GM19351 (cell line): Measurements from ENCODE around the gene PFKP.
A peak's percentile ranks its signal among the peaks of the same experiment; 100 is the strongest.

Experiments used
- ATAC-seq: cut with Tn5 transposase; IDR thresholded peaks from one replicate; pipeline ENCODE4 v1.9.1; 2021; ENCODE audit warnings: mild to moderate bottlenecking, moderate library complexity; ENCODE audit not compliant: unreplicated experiment

Gene PFKP

DNA sequence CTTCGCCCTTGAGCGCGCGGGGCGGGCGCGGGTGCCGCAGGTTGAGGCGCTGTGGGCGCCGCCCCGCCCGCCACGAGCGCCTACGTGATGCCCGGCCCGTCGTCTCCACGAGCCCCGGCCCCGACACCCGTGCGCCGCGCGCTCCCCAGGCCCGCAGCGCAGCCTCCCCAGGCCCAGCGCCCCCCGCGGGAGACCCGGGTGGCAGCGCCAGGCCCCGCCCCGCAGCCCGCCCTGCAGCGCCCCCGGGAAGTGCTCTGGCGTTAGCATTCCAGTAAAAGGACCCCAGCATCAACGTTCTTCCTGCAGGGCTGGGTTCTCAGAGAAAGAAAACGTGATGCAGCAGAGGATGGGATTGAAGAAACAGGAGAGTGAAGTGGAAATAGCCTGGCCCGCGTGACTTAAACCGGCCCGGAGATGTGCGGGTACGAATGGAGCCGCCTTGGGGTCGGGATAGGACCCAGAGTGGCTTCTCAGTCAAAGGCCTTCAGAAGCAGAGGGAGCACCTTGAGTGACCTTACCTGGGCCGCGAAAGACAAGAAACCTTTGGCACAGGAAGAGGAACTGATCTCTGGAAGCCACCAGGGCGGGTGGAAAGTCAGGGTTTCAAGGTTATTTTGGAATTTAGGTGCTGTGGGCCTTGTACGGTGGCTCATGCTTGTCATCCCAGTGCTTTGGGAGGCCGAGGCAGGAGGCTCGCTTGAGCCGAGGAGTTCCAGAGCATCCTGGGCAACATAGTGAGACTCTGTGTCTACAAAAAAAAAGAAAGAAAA, 1.8 kb downstream of the PFKP start:
- peak; percentile 29 for ATAC-seq

- no peak for ATAC-seq
These were observed 2.5 kb downstream of the PFKP start for GRCh38 chr10:3069876-3070275.

DNA sequence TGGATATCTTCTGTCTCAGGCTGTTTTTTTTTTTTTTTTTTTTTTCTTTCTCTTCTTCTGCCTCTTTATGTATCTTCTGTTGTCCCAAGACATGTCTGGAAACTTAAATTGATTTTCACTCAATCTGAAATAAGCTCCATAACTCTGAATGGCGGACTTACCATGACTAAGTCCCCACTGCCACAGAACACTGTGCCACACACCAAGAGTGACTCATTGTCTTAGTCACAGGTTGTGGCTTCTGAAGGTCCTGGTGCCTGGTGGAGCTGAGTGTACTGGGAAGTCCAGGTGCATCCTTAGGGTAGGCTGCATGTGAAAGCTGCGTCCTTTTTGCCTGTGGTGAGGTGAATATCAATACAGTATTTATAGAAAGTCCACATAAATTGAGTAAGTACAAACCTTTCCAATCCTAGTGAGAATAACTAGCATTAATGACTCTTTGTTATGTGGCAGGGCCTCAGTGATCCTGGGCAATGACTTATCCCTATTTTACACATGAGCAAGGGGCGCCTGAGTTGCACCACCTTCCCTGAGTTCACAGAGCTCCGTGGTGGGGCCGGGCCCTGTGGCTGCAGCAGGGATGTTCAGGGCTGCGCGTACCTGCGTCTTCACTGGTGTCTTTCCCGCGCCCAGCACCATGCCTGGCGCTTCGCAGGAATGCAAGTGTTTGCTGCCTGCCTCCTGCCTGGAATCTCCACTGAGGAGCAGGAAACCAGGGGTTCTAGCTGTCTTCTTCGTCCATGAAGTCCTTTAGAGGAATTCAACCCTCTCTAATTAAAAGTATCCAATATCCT, 4.3 kb downstream of the PFKP start:
- no peak for ATAC-seq

DNA sequence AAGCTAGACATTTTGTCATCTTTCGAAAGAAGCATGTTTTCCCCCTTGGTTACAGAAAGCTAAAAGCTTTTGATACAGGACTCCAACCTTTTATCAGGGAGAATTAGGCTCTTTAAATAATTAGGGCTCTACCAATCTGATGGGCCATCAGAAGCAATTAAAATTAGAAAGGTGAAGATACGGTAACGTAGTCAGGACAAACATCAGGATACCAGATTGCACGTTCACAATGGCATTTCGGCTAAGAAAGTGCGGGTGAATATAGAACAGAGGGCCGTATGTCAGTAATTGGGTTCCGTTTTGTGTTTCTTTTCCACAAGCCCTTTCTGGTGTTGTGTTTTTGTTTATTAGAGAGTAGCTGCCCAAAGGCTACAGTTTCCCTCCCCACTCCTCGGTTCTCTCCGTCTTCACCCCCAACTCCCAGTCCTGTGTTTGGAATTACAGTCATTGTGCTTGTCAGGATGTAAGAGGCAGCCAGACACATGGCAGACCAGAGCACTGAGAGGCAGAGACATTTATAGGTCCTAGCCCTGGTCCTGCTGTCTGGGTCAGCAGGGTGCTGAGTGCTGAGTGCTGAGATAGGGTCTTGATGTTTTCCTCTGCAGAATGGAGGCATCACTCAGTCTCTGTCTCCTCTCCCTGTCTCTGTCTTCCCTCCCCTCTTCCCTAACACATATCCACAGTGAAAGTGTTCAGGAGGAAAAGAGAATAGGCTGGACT, 5.5 kb downstream of the PFKP start:
- ATAC-seq: no peak

DNA sequence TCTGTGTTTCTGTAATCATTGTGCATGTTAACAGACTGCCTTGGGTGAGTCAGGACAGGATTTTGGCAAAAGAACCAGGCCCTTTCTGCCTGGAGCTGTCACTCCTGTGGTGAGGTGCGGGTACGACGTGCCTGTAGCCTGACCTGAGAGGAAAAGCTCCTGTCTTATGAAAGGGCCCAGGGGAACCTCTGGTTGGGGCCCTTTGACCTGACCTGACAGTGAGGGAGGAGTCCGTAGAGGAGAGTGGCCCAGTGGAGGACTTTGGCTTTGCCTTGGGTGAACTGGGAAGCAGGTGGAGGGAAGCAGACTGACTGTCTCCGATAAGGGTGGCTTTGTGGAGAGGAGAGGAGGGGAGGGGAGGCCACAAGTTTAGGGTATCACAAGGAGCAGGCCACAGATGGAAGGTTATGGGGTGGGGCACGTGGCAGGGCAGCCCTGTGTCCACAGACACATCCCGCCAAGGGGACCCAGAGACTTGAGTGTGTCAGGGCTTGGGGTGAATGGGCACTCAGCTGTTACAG, 6.9 kb downstream of the PFKP start:
- ATAC-seq: no peak

DNA sequence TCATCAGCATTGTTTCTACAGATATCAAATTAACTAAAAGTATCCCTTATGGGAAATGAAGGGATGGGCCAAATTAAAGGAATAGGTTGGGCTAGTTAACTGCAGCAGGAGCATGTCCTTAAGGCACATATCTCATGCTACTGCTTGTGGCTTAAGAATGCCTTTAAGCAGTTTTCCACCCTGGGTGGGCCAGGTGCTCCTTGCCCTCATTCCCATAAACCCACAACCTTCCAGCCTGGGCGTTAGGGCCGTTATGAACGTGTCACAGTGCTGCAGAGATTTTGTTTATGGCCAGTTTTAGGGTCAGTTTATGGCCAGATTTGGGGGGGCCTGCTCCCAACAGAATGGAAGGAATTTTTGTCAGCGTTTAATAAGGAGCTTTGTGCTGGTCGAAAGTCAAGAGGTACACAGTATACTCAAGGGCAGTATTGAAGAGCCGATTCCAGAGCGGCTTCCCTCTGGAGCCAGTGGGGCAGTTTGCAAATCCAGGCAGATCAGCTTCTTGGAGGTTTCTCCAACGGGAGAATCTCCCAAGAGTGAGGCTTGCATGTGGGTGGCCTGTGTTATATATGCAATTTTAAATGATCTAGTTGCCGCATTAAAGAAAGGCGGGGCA, 7.7 kb downstream of the PFKP start:
- no peak for ATAC-seq

- ATAC-seq: no peak
These were observed 8.8 kb downstream of the PFKP start for GRCh38 chr10:3076138-3076537.

DNA sequence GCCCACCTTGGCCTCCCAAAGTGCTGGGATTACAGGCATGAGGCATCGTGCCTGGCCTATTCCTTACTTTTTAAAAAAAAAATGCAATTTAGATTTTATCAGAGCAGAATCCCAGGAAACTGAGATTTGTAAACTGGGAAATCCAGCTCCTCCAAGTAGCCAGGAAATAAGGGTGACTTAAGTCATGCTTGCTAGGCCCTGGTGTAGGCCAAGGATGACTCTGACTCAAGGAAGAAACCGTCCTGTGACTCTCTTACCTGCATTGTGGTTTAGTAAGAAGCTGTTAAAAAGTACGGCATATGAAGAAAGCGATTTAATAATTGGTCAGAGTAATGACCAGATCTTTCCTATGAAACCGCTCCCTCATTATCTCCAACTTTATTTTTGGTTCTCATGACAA, 10.2 kb downstream of the PFKP start:
- ATAC-seq: no peak

DNA sequence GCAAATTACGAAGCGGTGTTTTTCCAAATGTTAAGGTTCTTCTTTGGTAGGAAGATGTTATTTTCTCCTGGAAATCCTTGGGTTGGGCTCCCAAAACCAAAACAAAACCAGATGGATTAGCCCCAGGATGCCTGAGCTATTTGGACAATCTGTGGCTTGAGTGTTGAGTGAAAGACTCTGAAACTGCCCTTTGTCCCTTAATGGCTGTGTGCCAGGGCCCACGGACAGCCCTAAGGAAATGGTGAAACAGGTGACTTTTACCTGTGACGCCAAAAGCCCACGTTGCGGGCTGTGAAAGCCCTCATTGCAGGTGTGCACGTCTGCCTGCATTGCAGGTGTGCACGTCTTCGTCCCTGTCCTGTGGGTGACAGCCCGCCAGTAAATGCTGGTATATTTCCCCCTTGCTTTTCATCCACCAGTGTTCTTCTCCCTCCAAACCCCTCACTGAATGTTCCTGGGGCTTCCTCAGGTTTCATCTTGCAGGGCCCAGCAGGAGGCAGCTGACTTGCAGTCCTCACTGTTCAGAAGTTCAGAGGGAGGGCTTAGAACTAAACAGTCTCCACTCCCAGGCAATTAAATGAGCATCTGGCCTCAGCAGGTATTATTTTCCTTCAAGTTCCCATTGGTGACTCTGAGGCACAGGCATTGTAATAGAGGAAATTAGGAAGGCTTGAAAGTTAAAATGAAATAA, 10.7 kb downstream of the PFKP start:
- no peak for ATAC-seq

- ATAC-seq: no peak
These were observed 14.1 kb downstream of the PFKP start for GRCh38 chr10:3081383-3081981.

DNA sequence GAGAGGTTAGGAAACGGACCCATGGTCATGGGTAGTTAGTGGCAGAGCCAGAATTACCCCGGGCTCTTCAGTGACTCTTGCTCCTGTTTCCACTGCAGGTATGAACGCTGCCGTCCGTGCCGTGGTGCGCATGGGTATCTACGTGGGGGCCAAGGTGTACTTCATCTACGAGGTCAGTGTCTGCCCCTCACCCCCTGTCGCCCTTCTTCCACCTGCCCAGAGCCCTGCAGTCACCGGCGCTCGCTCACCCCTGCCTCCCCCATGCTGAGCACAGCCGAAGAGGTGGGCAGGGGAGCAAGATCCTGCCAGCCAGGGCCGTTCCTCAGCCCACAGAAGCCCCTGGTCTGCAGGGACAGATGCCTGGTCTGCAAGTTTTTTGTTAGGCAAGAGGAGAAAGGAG, 14.9 kb downstream of the PFKP start:
- ATAC-seq: no peak

DNA sequence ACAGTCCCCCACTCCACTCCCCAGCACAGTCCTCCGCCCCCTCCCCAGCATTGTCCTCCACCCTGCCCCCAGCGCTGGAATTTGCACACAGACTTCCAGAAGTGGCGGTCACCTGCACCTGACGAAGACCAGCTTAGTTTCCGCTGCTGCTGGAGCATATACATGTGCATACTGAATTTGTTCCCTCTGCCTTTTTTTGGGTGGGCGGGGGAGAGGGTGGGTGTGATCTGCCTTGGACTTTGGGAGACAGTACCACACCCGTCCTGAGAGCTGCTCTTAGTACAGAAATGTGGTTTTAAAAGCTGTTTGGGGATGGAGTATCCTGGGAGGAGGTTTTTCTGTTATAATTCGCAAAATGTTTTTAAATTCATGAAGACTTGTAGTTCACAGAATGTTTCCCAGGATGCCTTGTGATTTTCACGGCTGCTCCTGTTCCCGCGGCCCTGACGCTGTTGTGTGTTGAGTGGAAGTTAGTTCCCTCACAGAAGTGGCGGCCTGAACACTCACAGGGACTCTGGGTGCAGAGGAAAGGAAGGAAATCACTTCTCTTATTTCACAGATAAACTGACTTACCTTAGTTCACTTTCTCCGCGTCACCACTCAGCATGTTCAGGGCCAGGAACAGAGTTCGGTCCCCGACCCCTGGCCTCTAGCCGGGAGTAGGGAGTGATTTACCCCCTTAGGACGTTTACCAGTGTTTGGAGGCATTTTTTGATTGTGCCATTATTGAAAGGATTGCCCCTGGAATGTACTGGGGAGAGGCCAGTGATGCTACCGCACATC, 18.6 kb downstream of the PFKP start:
- no peak for ATAC-seq

GRCh38 chr10:3090388-3090787, 23.0 kb downstream of the PFKP start:
- ATAC-seq: no peak

DNA sequence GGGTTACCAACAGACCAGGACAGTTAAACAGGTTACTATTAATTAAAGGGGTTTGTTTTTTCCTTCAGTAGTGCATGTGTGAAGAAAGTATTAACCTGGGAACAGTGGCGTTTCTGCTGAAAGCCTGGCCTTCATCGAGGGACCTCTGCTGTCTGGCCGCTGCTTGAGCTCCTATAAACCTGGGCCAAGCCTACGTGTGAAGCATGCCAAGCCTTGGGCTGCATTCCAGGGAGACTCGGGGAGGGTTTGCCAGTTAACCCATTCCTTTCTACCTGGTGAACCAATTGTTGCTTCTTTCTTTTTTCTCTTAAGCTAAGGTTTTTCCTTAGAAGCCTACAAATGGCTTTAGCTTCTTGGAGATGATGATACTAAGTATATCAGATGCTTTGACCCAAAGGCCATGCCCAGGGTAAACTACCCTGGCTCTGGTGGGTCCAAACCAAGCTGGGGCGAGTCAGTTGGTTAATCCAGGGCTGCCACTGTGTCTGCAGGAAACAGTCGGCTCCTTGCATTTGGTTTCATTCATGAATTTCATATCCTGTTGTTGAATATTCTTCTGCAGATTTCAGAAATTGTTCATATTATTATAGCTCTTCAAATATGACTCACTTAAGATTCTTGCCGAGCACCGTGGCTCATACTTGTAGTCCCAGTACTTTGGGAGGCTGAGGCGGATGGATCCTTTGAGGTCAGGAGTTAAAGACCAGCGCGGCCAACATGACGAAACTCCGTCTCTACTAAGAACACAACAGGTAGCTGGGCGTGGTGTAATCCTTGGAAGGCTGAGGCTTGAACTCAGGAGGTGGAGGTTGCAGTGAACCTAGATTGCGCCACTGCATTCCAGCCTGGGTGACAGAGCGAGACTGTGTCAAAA, 23.8 kb downstream of the PFKP start:
- no peak for ATAC-seq

DNA sequence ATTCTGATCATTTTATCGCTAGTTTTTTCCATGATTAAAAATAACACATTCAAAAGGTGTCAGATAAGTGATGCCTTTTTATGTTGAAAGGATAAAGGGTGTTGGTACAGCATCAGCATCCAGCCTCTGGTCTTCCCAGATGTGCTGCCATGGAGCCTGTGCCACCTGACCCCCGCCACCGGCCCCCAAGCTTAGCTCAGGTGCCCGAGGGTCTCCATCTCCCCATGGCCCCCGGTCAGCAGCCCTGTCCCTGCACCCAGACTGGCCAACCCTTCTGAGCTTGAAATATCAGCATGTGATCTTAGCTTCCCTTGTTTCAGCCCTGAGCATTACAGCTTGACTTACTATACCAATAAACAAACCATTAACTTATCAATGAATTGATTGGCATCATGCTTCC, 24.6 kb downstream of the PFKP start:
- no peak for ATAC-seq

GRCh38 chr10:3093996-3094395, 26.6 kb downstream of the PFKP start:
- ATAC-seq: no peak

GRCh38 chr10:3094609-3095036, 27.3 kb downstream of the PFKP start:
- ATAC-seq: no peak
